ENCODE data around the gene GPR173. TPM values are rescaled to one million over a fixed set of nuclear protein-coding genes. Genes with fewer than 3 reads are reported as not detected.

Gene GPR173
- total and polyA plus RNA-seq, 2 experiments from 2014 or later = 0.92 to 7.7 TPM

- peak overlapping the region; percentile 72 for H2AFZ ChIP-seq
- peaks cover 13% of the 10 kb centered on the region; the same call in 2 of the 3 replicates for H3K4me1 Mint-ChIP-seq
- H3K79me2 ChIP-seq (replicated peaks; ENCODE audit: insufficient read depth) = no peaks in the 10 kb centered on the region; the same call in 1 of the 2 replicates
- peak; percentile 64 for ATAC-seq
- peaks cover 4% of the 10 kb centered on the region for H3K27me3 Mint-ChIP-seq (ENCODE audit: insufficient read depth, low read depth, poor library complexity)
- peak overlapping the region; percentile 72 for H3K4me2 ChIP-seq
- H3K4me1 ChIP-seq (ENCODE audit: insufficient read depth) = no peaks in the 10 kb centered on the region
- no peaks in the 10 kb centered on the region for H3F3A ChIP-seq (replicated peaks; ENCODE audit: low read depth)
- DNase-seq (ENCODE audit: low spot score) = peak; percentile 83
- H3K27ac ChIP-seq (ENCODE audit: low read depth) = peak overlapping the region; percentile 92
- TF ChIP-seq CREB1 (CRISPR knock-in tag; IDR thresholded peaks at IDR 0.05; ENCODE audit: low read depth) (no peak), ZNF331 (CRISPR knock-in tag; IDR thresholded peaks at IDR 0.05; ENCODE audit: low read depth) (no peak), CTCF (conservative IDR thresholded peaks at IDR 0.05; ENCODE audit: low read depth in 2 of 2) (peak; percentile 67 to 77)
- peak overlapping the region; percentile 94 for H3K4me3 Mint-ChIP-seq
- H3K9me2 ChIP-seq (ENCODE audit: insufficient read depth) = no peaks in the 10 kb centered on the region
- no peaks in the 10 kb centered on the region for H3K27me3 ChIP-seq (ENCODE audit: insufficient read depth)
- peak overlapping the region; percentile 51 for H3K4me3 ChIP-seq
- no peaks in the 10 kb centered on the region for H4K20me1 ChIP-seq (replicated peaks; ENCODE audit: insufficient read depth)
- H3K27ac Mint-ChIP-seq = peak overlapping the region; percentile 98
- no peaks in the 10 kb centered on the region for H3K9me3 Mint-ChIP-seq
- no peaks in the 10 kb centered on the region for H3K36me3 ChIP-seq (ENCODE audit: insufficient read depth)
- peaks cover 2% of the 10 kb centered on the region; the same call in 2 of the 3 replicates for H3K36me3 Mint-ChIP-seq (ENCODE audit: low read depth)
Observed at GRCh38 chrX:53093177-53093655, 44.6 kb downstream of the GPR173 start.

GRCh38 chrX:53093748-53094581 is 45.4 kb downstream of the GPR173 start, which contains the start of gene KANTR:
TSS of gene KANTR (plus strand) at chrX:53094142. CDS start at chrX:53124273, 30,131 bp downstream.
- H3K36me3 ChIP-seq (ENCODE audit: insufficient read depth) = no peaks in the 10 kb centered on the region
- H3K4me3 Mint-ChIP-seq = peak within 1 kb of the TSS; percentile 94
- peaks cover 4% of the 10 kb centered on the region for H3K27me3 Mint-ChIP-seq (ENCODE audit: insufficient read depth, low read depth, poor library complexity)
- peak within 1 kb of the TSS; percentile 84 for H3K4me2 ChIP-seq
- no peaks in the 10 kb centered on the region for H4K20me1 ChIP-seq (replicated peaks; ENCODE audit: insufficient read depth)
- peaks cover 11% of the 10 kb centered on the region; the same call in 2 of the 3 replicates for H3K4me1 Mint-ChIP-seq
- peak within 1 kb of the TSS; percentile 86 for H2AFZ ChIP-seq
- peak within 1 kb of the TSS; percentile 92 for H3K27ac ChIP-seq (ENCODE audit: low read depth)
- H3K27ac Mint-ChIP-seq = peak within 1 kb of the TSS; percentile 98
- no peaks in the 10 kb centered on the region; the same call in 2 of the 3 replicates for H3K36me3 Mint-ChIP-seq (ENCODE audit: low read depth)
- H3K4me1 ChIP-seq (ENCODE audit: insufficient read depth) = no peaks in the 10 kb centered on the region
- H3K9me2 ChIP-seq (ENCODE audit: insufficient read depth) = no peaks in the 10 kb centered on the region
- peak within 1 kb of the TSS; percentile 73 for H3K4me3 ChIP-seq
- peak; percentile 96 for DNase-seq (ENCODE audit: low spot score)
- H3K79me2 ChIP-seq (replicated peaks; ENCODE audit: insufficient read depth) = no peaks in the 10 kb centered on the region; the same call in 1 of the 2 replicates
- ATAC-seq = peak; percentile 88
- no peaks in the 10 kb centered on the region for H3F3A ChIP-seq (replicated peaks; ENCODE audit: low read depth)
- no peaks in the 10 kb centered on the region for H3K9me3 Mint-ChIP-seq
- H3K27me3 ChIP-seq (ENCODE audit: insufficient read depth) = no peaks in the 10 kb centered on the region
- TF ChIP-seq REST (IDR thresholded peaks at IDR 0.05; ENCODE audit: unreplicated experiment) (no peak), ZNF462 (CRISPR knock-in tag; IDR thresholded peaks at IDR 0.05) (no peak), ZNF114 (CRISPR knock-in tag; IDR thresholded peaks at IDR 0.05) (no peak), POLR2AphosphoS5 (IDR thresholded peaks at IDR 0.05; ENCODE audit: low read depth) (peak; percentile 59), ZNF331 (CRISPR knock-in tag; IDR thresholded peaks at IDR 0.05; ENCODE audit: low read depth) (no peak)
